HepG2 (cell line): Measurements from ENCODE around the gene SLC25A14. TPM values are rescaled to one million over a fixed set of nuclear protein-coding genes. Genes with fewer than 3 reads are reported as not detected.

Experiments
- KAT2B ChIP-seq: fragments of 150-350 bp; IDR thresholded peaks from 2 replicates; pipeline ENCODE4 v1.6.1; 2014; ENCODE audit warnings: low read depth, low read length, borderline replicate concordance
- SIN3A ChIP-seq: IDR thresholded peaks from 2 replicates; pipeline ENCODE4 v1.6.1; 2011; ENCODE audit warnings: low read depth, mild to moderate bottlenecking, control low read depth, low read length, borderline replicate concordance
- SOX6 ChIP-seq, 2 experiments: fragments of 450-650 bp in 1 of 2; sonication (generic) in 1 of 2; formaldehyde crosslinking in 1 of 2; IDR thresholded peaks; 2 replicates each; pipeline versions ENCODE4 v1.4.0 to v1.6.1; 2017 to 2020; ENCODE audit warnings: antibody characterized with exemption in 1 of 2, mild to moderate bottlenecking in 1 of 2, missing genetic modification reagents in 1 of 2
- TERF1 ChIP-seq: sonication (generic); formaldehyde crosslinking; IDR thresholded peaks from 2 replicates; pipeline ENCODE4 v1.8.0; 2022; ENCODE audit warnings: mild to moderate bottlenecking, missing genetic modification reagents, moderate library complexity
- THAP11 ChIP-seq: IDR thresholded peaks from 2 replicates; pipeline ENCODE4 v1.6.1; 2016; ENCODE audit warnings: missing biosample characterization, missing genetic modification reagents
- THAP8 ChIP-seq: sonication (generic); formaldehyde crosslinking; IDR thresholded peaks from 2 replicates; pipeline ENCODE4 v1.5.1; 2020; ENCODE audit warnings: missing genetic modification reagents, mild to moderate bottlenecking, borderline replicate concordance
- YY1 ChIP-seq: IDR thresholded peaks from 2 replicates; pipeline ENCODE4 v1.6.1; 2011; ENCODE audit warnings: low read length, low read depth, moderate library complexity, mild to moderate bottlenecking; ENCODE audit not compliant: insufficient read depth, insufficient replicate concordance
- ZNF775 ChIP-seq: sonication (generic); formaldehyde crosslinking; IDR thresholded peaks from 2 replicates; pipeline ENCODE4 v1.4.0; 2020; ENCODE audit warnings: missing genetic modification reagents, mild to moderate bottlenecking, moderate library complexity, borderline replicate concordance
- polyA plus RNA-seq, 8 experiments: library from polyadenylated mRNA; depleted of rRNA in 3 of 8; stranded (reverse) in 7 of 8; unstranded in 1 of 8; fragments of >200 nt; fragmentation: Illumina TruSeq in 4 of 8; extraction: Trizol in 4 of 8; gene quantifications; 2 replicates each; pipeline versions ENCODE4 v1.2.1 to v1.2.3, GENCODE V29; 2011 to 2016; ENCODE audit warnings: low read depth in 4 of 8, missing spikeins in 1 of 8, mixed read lengths in 1 of 8; ENCODE audit not compliant: insufficient read depth in 1 of 8
- total RNA-seq, 5 experiments: library from RNA; depleted of rRNA; stranded (reverse); fragments of >200 nt; fragmentation: Illumina TruSeq; extraction: Trizol; gene quantifications; 2 replicates each; pipeline ENCODE4 v1.2.3, GENCODE V29; 2016; ENCODE audit warnings: low read depth in 1 of 5

Gene SLC25A14
- total and polyA plus RNA-seq, 2 of the 13 experiments (the other 11 are each of a cell fraction or from before 2014, with no cell fraction given), result 14.0 to 15.6 TPM

- TF ChIP-seq SOX6 (IDR thresholded peaks at IDR 0.05) (no peak), SOX6 (CRISPR knock-in tag; IDR thresholded peaks at IDR 0.05) (peak; percentile 5; the same call in 1 of the 2 replicates), KAT2B (no peak), THAP8 (CRISPR knock-in tag) (no peak), ZNF775 (CRISPR knock-in tag) (no peak), THAP11 (CRISPR knock-in tag) (peak; percentile 84), TERF1 (CRISPR knock-in tag) (no peak), YY1 (peak; percentile 77), SIN3A (peak; percentile 94)
- TF ChIP-seq, all 625 proteins: peak for 69
Observed at GRCh38 chrX:130339408-130340222, at the start of gene SLC25A14 (continued).
